OCI-LY3 (cell line): ENCODE data around the gene EIF4ENIF1.

ENCODE experiments used
- CTCF ChIP-seq: fragments of 200-600, 300-600 bp; sonication (generic); IDR thresholded peaks from 2 replicates; pipeline ENCODE4 v1.5.1; 2014; ENCODE audit warnings: antibody characterized with exemption, low read length, low read depth
- EZH2phosphoT487 ChIP-seq: fragments of 200-600 bp; shearing (Covaris generic); IDR thresholded peaks from 2 replicates; pipeline ENCODE4 v1.6.1; 2018; ENCODE audit warnings: antibody characterized with exemption, mixed run types, low read depth

DNA sequence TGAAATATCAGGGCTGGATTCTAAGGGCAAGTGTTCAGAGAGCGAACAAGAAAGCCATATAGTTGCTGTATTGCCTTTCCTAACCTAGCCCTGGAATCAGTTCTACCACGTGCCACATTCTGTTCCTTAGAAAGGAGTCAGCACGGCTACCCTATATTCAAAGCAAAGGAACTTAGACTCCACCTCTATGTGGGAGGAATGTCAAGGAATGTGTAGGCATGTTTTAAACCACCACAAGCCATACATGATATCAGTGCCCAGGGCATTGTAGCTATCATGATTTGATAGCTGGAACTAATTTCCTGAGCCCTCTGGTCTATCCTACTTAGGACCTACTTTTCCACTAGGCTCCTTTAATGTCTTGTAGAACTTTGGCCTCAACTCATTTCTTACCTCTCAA lies 2.5 kb upstream of the EIF4ENIF1 start:
- TF ChIP-seq CTCF = no peak
- no peak for TF ChIP-seq EZH2phosphoT487
